Stimulated activated naive CD8-positive, alpha-beta T cell treated with anti-CD3 and anti-CD28 coated beads, Interleukin-15, amount 100 ng/mL, for 72 hours (primary cell): ENCODE results near the gene NTNG2.

Experiments
- ATAC-seq: fragments of 150-1000 bp; cut with Tn5 transposase; 2 replicates; pipeline ENCODE4 v1.10.0; 2021; ENCODE audit warnings: mild to moderate bottlenecking, moderate library complexity
- DNase-seq, 2 donors: peaks; one replicate each; pipeline ENCODE4 v3.0.0; 2021 to 2022
- H3K27ac Mint-ChIP-seq, 2 donors: one replicate each; pipeline ENCODE4 v1.8.0; 2022; ENCODE audit warnings: mild to moderate bottlenecking in 2 of 2, mixed read lengths in 2 of 2, moderate library complexity in 2 of 2
- H3K27me3 Mint-ChIP-seq: one replicate; pipeline ENCODE4 v1.8.0; 2022; ENCODE audit warnings: mixed read lengths
- H3K4me1 Mint-ChIP-seq: one replicate; pipeline ENCODE4 v1.8.0; 2022; ENCODE audit warnings: mild to moderate bottlenecking, mixed read lengths
- H3K4me3 Mint-ChIP-seq, 2 donors: one replicate each; pipeline ENCODE4 v1.8.0; 2022; ENCODE audit warnings: mild to moderate bottlenecking in 2 of 2, mixed read lengths in 2 of 2, moderate library complexity in 1 of 2
- H3K9me3 Mint-ChIP-seq, 2 donors: one replicate each; pipeline ENCODE4 v1.8.0; 2022; ENCODE audit warnings: mixed read lengths in 2 of 2

Gene NTNG2

DNA sequence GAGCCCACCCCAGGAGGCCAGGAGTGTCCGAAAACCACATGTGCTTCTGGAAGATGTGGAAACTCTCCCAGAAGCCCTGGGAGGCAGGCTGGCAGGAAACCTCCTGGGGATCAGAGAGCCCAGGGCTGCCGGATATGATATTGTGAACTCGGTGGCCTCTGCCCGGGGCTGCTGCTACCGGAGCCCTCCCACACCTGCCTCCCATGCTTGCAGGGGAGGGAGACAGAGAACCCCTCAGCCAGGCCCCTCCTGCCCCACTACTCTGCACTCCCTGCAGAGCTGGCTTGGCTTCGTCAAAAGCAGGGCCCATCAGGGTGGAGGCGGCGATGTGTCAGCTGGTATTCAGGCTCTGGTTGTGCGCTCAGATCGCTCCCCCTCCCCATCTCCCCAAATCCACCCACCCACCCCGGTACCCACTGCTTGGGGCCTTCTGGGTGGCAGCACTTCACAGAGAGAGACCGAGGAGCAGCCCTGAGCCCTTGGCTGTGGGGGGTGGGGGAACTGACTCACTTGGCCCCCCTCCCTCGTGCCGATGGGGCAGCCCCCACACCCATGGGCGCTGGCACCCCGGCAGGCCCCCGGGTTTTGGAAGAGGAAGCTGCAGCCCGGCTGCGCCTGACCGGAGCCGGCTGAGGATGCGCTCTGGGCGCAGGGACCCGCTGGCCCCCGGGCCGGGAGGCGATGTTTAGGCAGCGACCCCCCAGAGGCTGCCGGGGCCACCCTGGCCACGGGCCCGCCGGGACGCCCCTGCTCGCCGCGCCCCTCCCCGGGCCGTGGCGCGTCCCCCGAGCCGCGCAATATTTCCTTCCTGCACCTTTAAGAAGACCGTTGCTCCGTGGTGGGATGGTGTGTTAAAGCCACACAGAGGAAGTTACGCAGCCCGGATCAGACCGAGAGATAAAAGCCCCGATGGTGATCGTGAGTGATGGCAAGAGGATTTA lies 786 bp upstream of the NTNG2 start:
- Mint-ChIP-seq H3K4me3 (peak overlapping the region; percentile 86 to 89), H3K9me3 (no peaks in the 10 kb centered on the region), H3K4me1 (peaks cover 29% of the 10 kb centered on the region), H3K27me3 (peaks cover 84% of the 10 kb centered on the region), H3K27ac (peak overlapping the region in 1 of 2 donors; percentile 85)
- peak; percentile 89 for ATAC-seq
- DNase-seq = peak; percentile 59 to 67

DNA sequence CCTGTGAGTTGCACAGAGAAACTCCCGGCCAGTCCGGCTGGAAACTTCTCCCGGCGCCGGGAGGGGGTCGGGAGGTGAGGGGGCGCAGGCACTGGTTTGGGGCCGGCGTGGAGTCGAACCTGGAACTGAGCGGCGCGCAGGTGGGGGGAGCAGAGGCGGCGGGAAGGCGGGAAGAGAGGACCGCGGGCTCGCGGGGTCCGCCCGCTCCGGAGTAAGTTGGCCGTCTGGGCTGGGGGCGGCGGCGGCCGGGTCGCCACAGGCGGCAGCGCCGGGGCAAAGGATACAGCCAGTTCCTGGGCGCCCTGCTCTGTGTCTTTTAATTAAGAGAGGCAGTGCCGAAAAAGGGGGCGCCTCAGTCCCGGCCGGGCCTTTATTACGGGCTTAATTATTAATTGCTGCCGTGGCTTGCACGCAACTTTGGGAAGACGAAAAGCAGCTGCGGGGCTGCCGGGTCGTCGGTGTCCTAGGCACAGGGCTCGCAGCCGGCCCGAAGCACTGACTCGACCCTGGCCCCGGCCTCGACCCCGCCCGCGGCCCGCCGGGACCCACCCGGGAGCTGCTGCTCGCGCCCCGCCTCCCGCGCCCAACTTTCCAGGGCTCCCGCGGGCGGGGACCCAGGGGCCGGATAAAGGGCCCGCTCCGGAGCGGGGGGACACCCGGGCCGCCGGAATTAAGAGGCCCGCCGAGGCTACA lies 1.1 kb downstream of the NTNG2 start:
- Mint-ChIP-seq H3K4me3 (peak overlapping the region; percentile 89 to 91), H3K4me1 (peaks cover 33% of the 10 kb centered on the region), H3K27me3 (peaks cover 84% of the 10 kb centered on the region), H3K27ac (no peak overlapping the region), H3K9me3 (no peaks in the 10 kb centered on the region)
- DNase-seq = peak in 1 of 2 donors; percentile 18
- ATAC-seq = no peak

DNA sequence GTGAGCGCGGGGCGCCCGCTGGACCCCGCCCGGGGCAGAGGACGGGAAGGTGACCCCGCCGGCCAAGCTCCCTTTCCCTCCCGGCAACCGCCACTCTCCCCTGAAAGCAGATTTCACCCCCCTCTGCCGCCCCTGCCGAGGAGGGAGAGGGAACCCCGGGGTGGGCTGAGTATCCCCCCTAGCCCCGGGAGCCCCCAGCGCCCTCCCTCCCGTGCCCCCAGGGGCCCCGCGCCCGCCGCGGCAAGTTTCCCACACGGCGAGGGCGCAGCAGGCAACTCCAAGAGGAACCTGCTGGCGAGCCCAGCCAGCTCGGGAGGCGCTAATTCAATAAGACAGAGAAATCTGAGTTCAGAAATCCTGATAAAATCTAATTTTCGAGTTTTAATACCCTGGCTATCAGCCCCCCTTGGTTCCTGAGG lies 1.6 kb downstream of the NTNG2 start:
- Mint-ChIP-seq H3K27me3 (peaks cover 85% of the 10 kb centered on the region), H3K9me3 (no peaks in the 10 kb centered on the region), H3K4me3 (peak overlapping the region; percentile 9 to 66), H3K4me1 (peaks cover 33% of the 10 kb centered on the region), H3K27ac (no peak overlapping the region)
- ATAC-seq = no peak
- DNase-seq = no peak

DNA sequence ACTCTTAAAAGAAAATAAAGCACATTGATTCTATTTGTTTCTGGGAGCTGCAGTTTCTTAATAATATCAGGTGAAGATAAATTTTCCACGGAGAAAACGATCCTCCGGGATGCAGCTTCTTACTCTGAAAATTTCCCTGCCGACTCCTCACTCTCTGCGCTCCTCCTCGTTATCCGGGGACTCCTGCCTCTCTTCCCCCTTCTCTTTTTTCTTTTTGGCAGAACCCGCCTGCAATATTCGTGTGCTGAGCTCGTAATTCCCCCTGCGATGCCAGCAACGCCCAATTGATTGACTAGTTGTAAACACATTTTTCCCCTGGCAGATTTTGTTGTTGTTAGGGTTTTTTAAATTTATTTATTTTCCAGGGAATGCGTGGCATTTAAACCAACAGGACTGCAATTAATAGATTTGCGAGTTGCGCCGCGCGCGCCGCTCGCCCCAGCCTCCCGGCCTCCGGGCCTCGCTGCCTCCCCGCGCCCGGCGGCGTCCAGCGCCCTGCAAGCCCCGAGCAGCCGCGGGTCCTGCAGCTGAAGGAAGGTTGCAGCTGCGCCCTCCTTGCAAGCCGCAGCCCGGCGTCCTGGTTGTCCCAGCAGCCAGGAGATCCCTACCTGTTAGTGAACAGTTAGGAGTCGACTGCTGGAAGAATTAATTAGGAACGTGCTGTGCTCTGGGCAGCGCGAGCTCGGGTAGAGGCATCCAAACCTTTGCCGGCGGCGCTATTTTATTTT lies 2.2 kb downstream of the NTNG2 start:
- H3K9me3 Mint-ChIP-seq = no peaks in the 10 kb centered on the region
- H3K4me1 Mint-ChIP-seq = peaks cover 33% of the 10 kb centered on the region
- DNase-seq = no peak
- no peak for ATAC-seq
- H3K27me3 Mint-ChIP-seq = peaks cover 87% of the 10 kb centered on the region
- peak overlapping the region; percentile 9 to 66 for H3K4me3 Mint-ChIP-seq
- no peak overlapping the region for H3K27ac Mint-ChIP-seq

DNA sequence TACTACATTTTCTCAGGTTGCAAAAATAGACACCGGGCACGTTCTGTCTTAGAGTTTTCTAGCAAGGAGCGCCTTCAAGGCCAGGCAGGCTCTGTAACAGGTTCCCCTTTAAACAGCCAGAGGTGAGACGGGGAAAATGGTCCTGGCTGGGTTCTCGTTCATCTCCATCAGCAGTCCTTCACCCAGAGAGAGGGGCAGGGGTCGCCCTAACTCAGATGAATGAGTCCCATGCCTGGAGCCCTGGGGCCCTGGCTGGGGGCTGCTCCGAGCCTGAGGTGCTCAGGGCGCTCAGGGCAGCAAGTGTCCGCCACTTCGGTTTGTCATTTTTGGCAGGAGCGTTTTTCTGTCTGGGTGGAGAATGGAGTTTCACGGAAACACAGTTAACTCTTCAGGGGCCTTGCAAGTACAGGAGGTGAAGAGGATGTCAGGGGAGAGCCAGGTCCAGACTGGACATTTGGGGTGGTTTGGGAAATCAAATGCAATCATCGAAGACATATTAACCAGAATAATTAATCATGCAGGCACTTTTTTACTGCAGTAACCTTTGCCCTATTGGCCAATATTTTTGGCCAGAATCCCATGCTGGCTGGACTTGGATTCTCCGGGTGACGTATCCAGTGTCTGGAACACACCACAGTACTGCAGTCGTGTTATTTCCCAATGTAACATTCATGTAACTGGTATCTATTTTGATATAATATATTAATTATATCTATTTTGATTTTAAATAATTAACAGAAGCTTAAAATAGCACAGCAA lies 2.9 kb downstream of the NTNG2 start:
- H3K27ac Mint-ChIP-seq = no peak overlapping the region
- ATAC-seq (no peak), DNase-seq (no peak)
- H3K9me3 Mint-ChIP-seq = no peaks in the 10 kb centered on the region
- no peak overlapping the region for H3K4me3 Mint-ChIP-seq
- peaks cover 86% of the 10 kb centered on the region for H3K27me3 Mint-ChIP-seq
- H3K4me1 Mint-ChIP-seq = peaks cover 33% of the 10 kb centered on the region

DNA sequence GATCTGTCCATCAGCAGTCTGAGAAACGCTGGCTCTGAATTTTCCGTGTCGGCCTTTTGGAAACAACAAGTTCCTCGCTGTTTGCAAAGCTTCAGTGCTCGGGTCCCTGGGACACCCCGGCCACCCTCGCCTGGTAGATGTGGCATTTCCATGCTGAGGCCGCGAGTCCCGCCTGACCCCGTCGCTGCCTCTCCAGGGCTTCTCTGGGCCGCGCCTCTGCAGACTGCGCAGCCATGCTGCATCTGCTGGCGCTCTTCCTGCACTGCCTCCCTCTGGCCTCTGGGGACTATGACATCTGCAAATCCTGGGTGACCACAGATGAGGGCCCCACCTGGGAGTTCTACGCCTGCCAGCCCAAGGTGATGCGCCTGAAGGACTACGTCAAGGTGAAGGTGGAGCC lies 4.7 kb downstream of the NTNG2 start:
- H3K9me3 Mint-ChIP-seq = no peaks in the 10 kb centered on the region
- H3K27me3 Mint-ChIP-seq = peaks cover 75% of the 10 kb centered on the region
- H3K4me1 Mint-ChIP-seq = peaks cover 26% of the 10 kb centered on the region
- no peak overlapping the region for H3K4me3 Mint-ChIP-seq
- ATAC-seq (peak; percentile 64), DNase-seq (peak; percentile 24 to 35)
- H3K27ac Mint-ChIP-seq = no peak overlapping the region

DNA sequence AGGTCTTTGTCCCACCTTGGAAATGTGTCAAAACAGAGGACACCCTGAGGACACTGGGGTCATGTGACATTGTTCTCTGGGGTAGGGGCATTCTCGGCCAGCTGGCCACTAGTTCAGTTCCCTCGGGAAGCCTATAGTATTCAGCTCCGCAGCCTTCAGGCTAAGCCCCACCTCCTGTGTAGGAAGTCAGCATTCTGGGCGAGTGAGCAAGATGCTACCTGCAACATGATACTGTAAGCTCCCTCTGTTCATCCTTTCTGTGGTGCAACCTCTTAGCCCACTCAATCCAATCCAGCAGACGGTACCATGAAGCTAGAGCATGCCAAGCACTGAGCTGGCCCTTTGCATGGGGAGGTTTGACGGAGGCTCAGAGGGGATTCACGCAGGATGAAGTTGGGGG lies 5.3 kb downstream of the NTNG2 start:
- ATAC-seq = no peak

DNA sequence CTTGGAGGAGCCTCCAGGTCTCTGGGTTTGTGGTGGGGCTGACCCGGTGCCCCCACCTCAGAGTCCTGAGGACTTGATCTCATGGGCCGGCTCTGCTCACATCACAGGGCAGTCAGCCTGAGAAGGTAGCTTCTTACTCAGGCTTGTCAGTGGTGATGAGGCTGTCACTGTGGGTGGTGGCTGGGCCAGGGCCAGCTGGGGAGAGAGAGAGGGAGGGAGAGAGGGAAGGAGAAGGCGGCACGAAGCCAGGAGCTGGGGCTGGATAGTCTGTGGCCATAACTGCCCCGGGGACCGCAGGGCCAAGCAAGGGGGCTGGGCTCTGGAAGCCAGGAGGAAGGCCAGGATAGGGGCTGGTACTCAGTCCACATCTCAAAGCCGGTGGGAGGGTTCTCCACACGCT lies 6.5 kb downstream of the NTNG2 start:
- Mint-ChIP-seq H3K9me3 (no peaks in the 10 kb centered on the region), H3K27ac (no peak overlapping the region), H3K4me3 (no peak overlapping the region), H3K4me1 (peaks cover 16% of the 10 kb centered on the region), H3K27me3 (peaks cover 61% of the 10 kb centered on the region)
- no peak for DNase-seq
- no peak for ATAC-seq

More for the DNA sequence above, 5.3 kb downstream of the NTNG2 start:
- H3K9me3 Mint-ChIP-seq = no peaks in the 10 kb centered on the region
- DNase-seq = no peak
- peaks cover 24% of the 10 kb centered on the region for H3K4me1 Mint-ChIP-seq
- H3K4me3 Mint-ChIP-seq = no peak overlapping the region
- H3K27ac Mint-ChIP-seq = no peak overlapping the region
- peaks cover 72% of the 10 kb centered on the region for H3K27me3 Mint-ChIP-seq

DNA sequence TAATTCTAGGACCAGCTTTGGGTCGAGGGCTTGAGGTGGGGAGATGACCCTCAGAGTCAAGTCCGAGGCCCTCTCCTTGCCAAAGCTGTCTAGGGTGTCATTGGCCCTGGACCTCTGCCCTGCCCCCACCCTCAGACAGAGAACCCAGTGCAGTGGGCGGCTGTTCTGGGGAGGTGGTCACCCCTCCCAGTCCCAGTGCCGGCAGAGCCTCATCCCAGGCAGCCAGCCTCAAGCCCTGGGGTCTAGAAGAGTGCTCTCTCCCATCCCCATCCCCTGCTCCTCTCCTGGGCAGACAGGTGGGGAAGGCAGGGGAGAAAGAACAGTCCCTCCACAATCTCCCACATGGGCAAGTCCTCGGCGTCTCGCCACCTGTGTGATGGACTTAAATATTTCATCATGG lies 7.0 kb downstream of the NTNG2 start:
- ATAC-seq (no peak), DNase-seq (no peak)
- Mint-ChIP-seq H3K4me3 (no peak overlapping the region), H3K9me3 (no peaks in the 10 kb centered on the region), H3K27me3 (peaks cover 57% of the 10 kb centered on the region), H3K27ac (peak overlapping the region in 1 of 2 donors; percentile 31), H3K4me1 (peaks cover 14% of the 10 kb centered on the region)

DNA sequence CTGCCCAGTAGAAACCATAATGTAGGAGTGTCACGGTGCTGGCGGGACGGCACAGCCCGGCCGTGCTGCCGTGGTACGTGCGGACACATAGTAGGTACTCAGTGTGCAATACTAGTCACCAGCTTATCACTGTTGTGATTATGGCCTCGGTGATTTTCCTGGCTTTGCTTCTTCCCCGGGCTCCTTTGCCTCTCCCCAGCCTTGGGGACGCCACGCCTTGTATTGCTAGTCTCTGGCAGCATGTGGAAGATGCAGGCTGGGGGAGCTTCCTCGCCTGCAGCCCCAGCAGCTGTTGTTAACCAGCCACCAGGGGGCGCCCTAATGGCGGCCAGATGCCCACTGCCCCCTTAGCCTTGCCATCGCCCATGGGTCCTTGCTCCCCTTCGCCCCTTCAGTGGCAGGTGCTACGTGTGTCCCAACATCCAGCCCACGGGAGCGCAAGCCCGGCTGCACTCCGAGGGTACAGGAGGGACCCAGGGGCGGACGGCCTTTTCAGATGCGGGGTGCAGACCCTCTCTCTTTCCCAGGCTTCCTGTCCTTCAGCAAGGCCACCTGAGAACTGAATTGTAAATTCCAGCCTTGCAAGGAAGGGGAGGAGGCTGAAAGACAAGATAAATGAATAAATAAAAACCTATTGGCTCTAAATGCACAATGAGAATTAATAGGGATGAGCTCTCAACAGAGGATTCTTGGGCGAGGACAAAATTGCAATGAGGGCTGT lies 8.0 kb downstream of the NTNG2 start:
- H3K27me3 Mint-ChIP-seq = peaks cover 47% of the 10 kb centered on the region
- H3K9me3 Mint-ChIP-seq = no peaks in the 10 kb centered on the region
- DNase-seq (peak; percentile 58 to 59), ATAC-seq (peak; percentile 76)
- H3K4me1 Mint-ChIP-seq = peaks cover 5% of the 10 kb centered on the region
- no peak overlapping the region for H3K4me3 Mint-ChIP-seq
- no peak overlapping the region for H3K27ac Mint-ChIP-seq

DNA sequence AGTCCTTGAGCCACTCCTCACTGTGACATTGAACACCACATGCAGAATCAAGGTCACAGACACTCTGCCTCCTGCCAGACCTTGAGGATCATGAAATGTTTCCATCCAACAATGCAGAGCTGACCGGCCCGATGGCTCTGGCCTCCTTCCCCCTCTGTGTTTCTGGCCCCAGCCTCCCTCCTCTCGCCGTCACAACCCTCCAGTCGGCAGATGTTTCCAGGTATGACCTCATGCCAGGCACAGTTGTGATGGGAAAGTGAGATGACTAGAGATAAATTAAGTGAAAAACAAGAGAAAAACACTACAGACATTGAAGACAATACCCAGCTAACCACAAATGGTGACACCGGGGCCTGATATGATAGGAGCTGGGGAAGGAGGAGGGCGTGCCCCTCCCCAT lies 9.8 kb downstream of the NTNG2 start:
- Mint-ChIP-seq H3K4me3 (no peak overlapping the region), H3K27ac (no peak overlapping the region), H3K4me1 (peaks cover 2% of the 10 kb centered on the region), H3K27me3 (peaks cover 31% of the 10 kb centered on the region), H3K9me3 (no peaks in the 10 kb centered on the region)
- ATAC-seq = no peak
- DNase-seq = no peak

DNA sequence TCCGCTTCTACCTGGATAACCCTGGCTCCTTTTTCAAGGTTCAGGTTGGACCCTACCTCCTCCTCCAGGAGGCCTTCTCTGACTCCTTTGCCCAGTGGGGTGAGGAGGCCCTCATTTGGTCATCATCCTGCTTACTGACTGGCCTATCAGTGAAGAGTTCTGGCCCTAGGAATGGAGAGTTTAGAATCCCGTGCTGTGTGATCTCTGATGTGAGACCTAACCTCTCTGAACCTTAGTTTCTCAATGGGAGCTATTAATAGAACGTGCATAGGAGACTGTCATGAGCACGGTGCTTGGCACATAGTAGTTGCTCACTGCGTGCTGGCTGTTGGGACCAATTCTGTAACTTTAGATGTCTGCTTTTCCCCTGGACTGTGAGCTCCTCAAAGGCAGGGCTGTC lies 10.3 kb downstream of the NTNG2 start:
- no peak overlapping the region for H3K27ac Mint-ChIP-seq
- H3K4me3 Mint-ChIP-seq = no peak overlapping the region
- DNase-seq = no peak
- no peak for ATAC-seq
- H3K27me3 Mint-ChIP-seq = peaks cover 31% of the 10 kb centered on the region
- H3K4me1 Mint-ChIP-seq = no peaks in the 10 kb centered on the region
- no peaks in the 10 kb centered on the region for H3K9me3 Mint-ChIP-seq

DNA sequence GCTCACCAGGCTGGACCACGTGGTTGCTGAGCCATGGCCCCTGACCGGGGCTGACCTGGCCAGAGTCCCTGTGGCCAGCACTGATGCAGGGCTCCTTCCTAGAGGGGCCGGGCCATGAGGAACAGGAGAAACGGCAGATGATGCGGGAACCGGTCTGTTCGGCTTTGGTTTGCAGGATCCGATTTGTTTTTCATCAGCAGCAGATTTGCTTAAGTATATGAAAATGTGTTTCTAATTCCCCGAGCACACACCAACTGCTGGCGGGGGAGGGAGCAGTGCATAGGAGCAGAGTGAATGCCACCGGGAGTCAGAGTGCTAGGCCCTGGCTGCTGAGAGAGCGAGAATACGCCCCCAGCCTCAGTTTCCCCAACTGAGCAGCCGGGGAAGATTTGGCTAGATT lies 13.6 kb downstream of the NTNG2 start:
- no peak overlapping the region for H3K27ac Mint-ChIP-seq
- H3K4me1 Mint-ChIP-seq = no peaks in the 10 kb centered on the region

DNA sequence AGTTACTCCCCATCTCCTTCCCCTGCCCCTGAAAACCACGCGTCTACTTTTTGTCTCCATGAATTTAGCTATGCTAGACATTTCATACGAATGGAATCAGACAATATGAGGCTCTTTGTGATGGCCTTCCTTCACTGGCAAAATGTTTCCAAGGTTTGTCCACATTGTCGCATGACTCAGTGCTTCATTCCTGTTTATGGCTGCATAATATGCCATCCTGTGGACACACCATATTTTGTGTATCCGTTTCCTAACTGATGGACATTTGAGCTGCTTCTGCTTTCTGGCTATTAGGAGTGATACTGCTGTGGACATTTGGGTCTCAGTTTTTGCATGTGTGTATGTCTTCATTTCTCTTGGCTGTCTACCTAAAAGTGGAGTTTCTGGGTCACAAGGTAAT lies 14.5 kb downstream of the NTNG2 start:
- DNase-seq (no peak), ATAC-seq (no peak)
- Mint-ChIP-seq H3K27me3 (peaks cover 20% of the 10 kb centered on the region), H3K27ac (no peak overlapping the region), H3K4me3 (no peak overlapping the region), H3K9me3 (no peaks in the 10 kb centered on the region), H3K4me1 (no peaks in the 10 kb centered on the region)

More for the DNA sequence above, 13.6 kb downstream of the NTNG2 start:
- Mint-ChIP-seq H3K9me3 (no peaks in the 10 kb centered on the region), H3K4me3 (no peak overlapping the region), H3K27me3 (peaks cover 20% of the 10 kb centered on the region)
- DNase-seq = no peak
- ATAC-seq = no peak
